Natural killer cell (primary cell): ENCODE data around the gene MDH1B. TPM values are rescaled to one million over a fixed set of nuclear protein-coding genes. Genes with fewer than 3 reads are reported as not detected.
A peak's percentile ranks its signal among the peaks of the same experiment; 100 is the strongest.

Experiments
- ATAC-seq, 3 donors: fragments of 150-1000 bp in 2 of 3; fragments of 200-7000 bp in 1 of 3; cut with Tn5 transposase; 1 replicate in 1 of 3; 2 replicates in 2 of 3; pipeline ENCODE4 v1.10.0; 2021; ENCODE audit warnings: mild to moderate bottlenecking in 2 of 3, moderate library complexity in 2 of 3
- DNase-seq, 2 donors: peaks; one replicate each; pipeline versions ENCODE4 v3.0.0 to v3.0.0-alpha.2; 2013 to 2021; ENCODE audit warnings: mixed read lengths in 1 of 2
- H3K27ac ChIP-seq: one replicate; pipeline ENCODE4 v1.5.1; 2013; ENCODE audit warnings: mild to moderate bottlenecking, low read length
- H3K27me3 ChIP-seq: one replicate; pipeline ENCODE4 v1.6.1; 2013; ENCODE audit warnings: low read length; ENCODE audit not compliant: control insufficient read depth, insufficient read depth
- H3K36me3 ChIP-seq: one replicate; pipeline ENCODE4 v1.6.1; 2013; ENCODE audit warnings: low read length; ENCODE audit not compliant: control insufficient read depth, insufficient read depth
- H3K4me1 ChIP-seq: one replicate; pipeline ENCODE4 v1.6.1; 2013; ENCODE audit warnings: low read length; ENCODE audit not compliant: control insufficient read depth, insufficient read depth
- H3K4me3 ChIP-seq: one replicate; pipeline ENCODE4 v1.5.1; 2013; ENCODE audit warnings: low read length
- H3K9me3 ChIP-seq: one replicate; pipeline ENCODE4 v1.6.1; 2013; ENCODE audit warnings: low read length; ENCODE audit not compliant: control insufficient read depth, insufficient read depth
- H3K27ac Mint-ChIP-seq, 2 donors: one replicate each; pipeline ENCODE4 v1.8.0; 2022; ENCODE audit warnings: mild to moderate bottlenecking in 2 of 2, mixed read lengths in 2 of 2, moderate library complexity in 1 of 2
- H3K27me3 Mint-ChIP-seq, 2 donors: one replicate each; pipeline ENCODE4 v1.8.0; 2022; ENCODE audit warnings: low read depth in 2 of 2, mixed read lengths in 2 of 2
- H3K36me3 Mint-ChIP-seq: one replicate; pipeline ENCODE4 v1.8.0; 2022; ENCODE audit warnings: mixed read lengths
- H3K4me1 Mint-ChIP-seq, 2 donors: one replicate each; pipeline ENCODE4 v1.8.0; 2022; ENCODE audit warnings: mixed read lengths in 2 of 2
- H3K4me3 Mint-ChIP-seq: one replicate; pipeline ENCODE4 v1.8.0; 2022; ENCODE audit warnings: mild to moderate bottlenecking, moderate library complexity, mixed read lengths
- H3K9me3 Mint-ChIP-seq, 2 donors: one replicate each; pipeline ENCODE4 v1.8.0; 2022; ENCODE audit warnings: mixed read lengths in 2 of 2
- WGBS: methylation state at CpG from one replicate; pipeline ENCODE4 v1.1.7; 2013; ENCODE audit warnings: missing lambda C conversion rate; ENCODE audit not compliant: insufficient coverage; 5-methylcytosine and 5-hydroxymethylcytosine counted together
- intact Hi-C: fragments of 100-400 bp; cut with micrococcal nuclease; formaldehyde crosslinking; loops from one replicate; pipeline ENCODE4 v1.14.2; 2022
- total RNA-seq, 4 donors: library from RNA; stranded (reverse); fragments of 120-200 nt in 1 of 4; gene quantifications; one replicate each; pipeline versions ENCODE4 v1.2.3 to v1.2.4, GENCODE V29; 2013 to 2022
- TF ChIP-seq, protein P1 (sequence below): fragments of 200-600 bp; IDR thresholded peaks from one replicate; pipeline ENCODE4 v1.8.0; 2022; ENCODE audit warnings: antibody characterized with exemption

MDH1B gene
- total RNA-seq, 3 donors from 2014 or later (not counting 1 experiment from before 2014, with no cell fraction given) = not detected

DNA sequence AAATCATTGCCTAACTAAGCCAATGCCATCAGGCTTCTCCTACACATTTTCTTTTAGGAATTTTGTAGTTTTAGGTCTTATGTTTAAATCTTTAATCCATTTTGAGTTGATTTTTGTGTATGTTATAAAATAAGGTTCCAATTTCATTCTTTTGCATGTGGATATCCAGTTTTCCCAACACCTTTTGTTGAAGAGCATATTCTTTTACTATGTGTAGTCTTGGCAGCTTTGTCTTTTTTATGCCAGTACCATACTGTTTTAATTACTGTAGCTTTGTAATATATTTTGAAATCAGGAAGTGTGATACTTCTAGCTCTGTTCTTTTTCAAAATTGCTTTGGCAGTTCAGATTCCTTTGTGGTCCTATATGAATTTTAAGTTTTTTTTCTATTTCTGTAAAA lies 11.3 kb upstream of the MDH1B start:
- Mint-ChIP-seq H3K36me3 (peaks cover 29% of the 10 kb centered on the region), H3K27ac (no peak overlapping the region)
- no peak overlapping the region for H3K4me3 ChIP-seq

DNA sequence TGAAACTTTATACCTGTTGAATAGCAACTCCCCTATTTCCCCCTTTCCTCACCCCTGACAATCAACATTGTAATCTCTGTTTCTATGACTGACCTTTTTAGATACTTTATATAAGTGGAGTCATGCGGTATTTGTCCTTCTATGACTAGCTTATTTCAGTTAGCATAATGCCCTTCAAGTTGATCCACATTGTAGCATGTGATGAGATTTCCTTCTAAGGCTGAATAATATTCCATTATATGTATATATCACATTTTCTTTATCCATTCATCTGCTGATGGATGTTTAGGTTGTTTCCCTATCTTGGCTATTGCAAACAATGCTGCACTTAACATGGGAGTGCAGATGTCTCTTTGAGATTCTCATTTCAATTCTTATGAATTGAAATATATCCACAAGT lies 9.7 kb upstream of the MDH1B start:
- H3K4me1 Mint-ChIP-seq = peaks cover 28 to 42% of the 10 kb centered on the region in 2 donors
- TF ChIP-seq, protein P1, sequence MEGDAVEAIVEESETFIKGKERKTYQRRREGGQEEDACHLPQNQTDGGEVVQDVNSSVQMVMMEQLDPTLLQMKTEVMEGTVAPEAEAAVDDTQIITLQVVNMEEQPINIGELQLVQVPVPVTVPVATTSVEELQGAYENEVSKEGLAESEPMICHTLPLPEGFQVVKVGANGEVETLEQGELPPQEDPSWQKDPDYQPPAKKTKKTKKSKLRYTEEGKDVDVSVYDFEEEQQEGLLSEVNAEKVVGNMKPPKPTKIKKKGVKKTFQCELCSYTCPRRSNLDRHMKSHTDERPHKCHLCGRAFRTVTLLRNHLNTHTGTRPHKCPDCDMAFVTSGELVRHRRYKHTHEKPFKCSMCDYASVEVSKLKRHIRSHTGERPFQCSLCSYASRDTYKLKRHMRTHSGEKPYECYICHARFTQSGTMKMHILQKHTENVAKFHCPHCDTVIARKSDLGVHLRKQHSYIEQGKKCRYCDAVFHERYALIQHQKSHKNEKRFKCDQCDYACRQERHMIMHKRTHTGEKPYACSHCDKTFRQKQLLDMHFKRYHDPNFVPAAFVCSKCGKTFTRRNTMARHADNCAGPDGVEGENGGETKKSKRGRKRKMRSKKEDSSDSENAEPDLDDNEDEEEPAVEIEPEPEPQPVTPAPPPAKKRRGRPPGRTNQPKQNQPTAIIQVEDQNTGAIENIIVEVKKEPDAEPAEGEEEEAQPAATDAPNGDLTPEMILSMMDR = no peak

More for the DNA sequence above, 11.3 kb upstream of the MDH1B start:
- ATAC-seq (no peak), DNase-seq (no peak)
- intact Hi-C loops = no loop called here
- Mint-ChIP-seq H3K4me1 (peaks cover 33 to 43% of the 10 kb centered on the region in 2 donors), H3K4me3 (no peak overlapping the region), H3K9me3 (peaks cover 2 to 3% of the 10 kb centered on the region in 2 donors), H3K27me3 (no peaks in the 10 kb centered on the region)
- TF ChIP-seq, protein P1 = no peak
- no peak overlapping the region for H3K27ac ChIP-seq
- H3K27me3 ChIP-seq = no peaks in the 10 kb centered on the region
- no peaks in the 10 kb centered on the region for H3K4me1 ChIP-seq
- H3K9me3 ChIP-seq = no peaks in the 10 kb centered on the region
- H3K36me3 ChIP-seq = peaks cover 64% of the 10 kb centered on the region

DNA sequence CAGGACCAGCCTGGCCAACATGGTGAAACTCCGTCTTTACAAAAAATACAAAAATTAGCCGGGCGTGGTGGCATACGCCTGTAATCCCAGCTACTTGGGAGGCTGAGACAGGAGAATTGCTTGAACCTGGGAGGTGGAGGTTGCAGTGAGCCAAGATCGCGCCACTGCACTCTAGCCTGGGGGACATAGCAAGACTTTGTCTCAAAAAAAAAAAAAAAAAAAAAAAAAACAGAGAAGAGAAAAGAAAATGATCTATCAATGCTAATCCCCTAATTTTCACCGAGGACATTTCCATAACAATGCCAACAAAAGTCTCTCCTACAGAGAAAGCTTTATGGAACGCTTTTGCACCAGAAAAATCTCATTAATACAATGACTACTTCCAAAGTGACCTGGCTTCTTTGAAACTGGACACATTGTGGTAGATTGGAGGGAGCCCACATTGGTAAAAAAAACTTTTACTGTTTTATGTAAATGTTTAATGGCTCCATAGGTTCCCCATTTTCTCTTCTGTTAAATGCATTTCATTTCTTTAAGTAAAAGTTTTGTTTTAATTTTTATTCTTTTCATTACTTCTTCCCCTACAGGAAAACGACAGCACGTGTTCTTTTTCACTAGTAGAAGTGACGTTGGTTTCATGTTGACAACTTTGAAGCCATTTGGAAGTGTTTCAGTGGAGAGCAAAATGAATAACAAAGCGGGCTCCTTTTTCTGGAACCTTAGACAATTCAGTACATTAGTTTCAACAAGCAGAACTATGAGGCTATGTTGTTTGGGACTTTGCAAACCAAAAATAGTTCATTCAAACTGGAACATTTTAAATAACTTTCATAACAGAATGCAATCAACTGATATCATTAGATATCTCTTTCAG lies 1.2 kb upstream of the MDH1B start:
- intact Hi-C loops = loop anchor here (5.0 kb wide), 2 partner anchors 401 to 861 kb away; partner anchors contain the start of genes KLF7 and METTL21A
- no peaks in the 10 kb centered on the region for H3K36me3 Mint-ChIP-seq
- Histone ChIP-seq H3K27ac (peak overlapping the region; percentile 86), H3K4me3 (peak overlapping the region; percentile 54), H3K27me3 (peaks cover 2% of the 10 kb centered on the region), H3K9me3 (no peaks in the 10 kb centered on the region), H3K4me1 (peaks cover 11% of the 10 kb centered on the region), H3K36me3 (peaks cover 22% of the 10 kb centered on the region)
- ATAC-seq = no peak
- H3K27ac Mint-ChIP-seq = peak overlapping the region in 1 of 2 donors; percentile 92
- no peak for DNase-seq
- peak overlapping the region; percentile 91 for H3K4me3 Mint-ChIP-seq
- H3K9me3 Mint-ChIP-seq = no peaks in the 10 kb centered on the region
- 22% methylated on average over 5 of the region's 12 CpGs for WGBS
- peaks cover 0 to 2% of the 10 kb centered on the region in 2 donors for H3K27me3 Mint-ChIP-seq
- TF ChIP-seq, protein P1 = no peak
- H3K4me1 Mint-ChIP-seq = peaks cover 19 to 22% of the 10 kb centered on the region in 2 donors

More for the DNA sequence above, 9.7 kb upstream of the MDH1B start:
- Histone ChIP-seq H3K27ac (no peak overlapping the region), H3K9me3 (no peaks in the 10 kb centered on the region), H3K36me3 (peaks cover 69% of the 10 kb centered on the region), H3K4me1 (no peaks in the 10 kb centered on the region), H3K4me3 (no peak overlapping the region), H3K27me3 (no peaks in the 10 kb centered on the region)
- ATAC-seq (no peak), DNase-seq (no peak)
- no CpG with 5 or more reads among the region's 1 CpG for WGBS
- Mint-ChIP-seq H3K27ac (peak overlapping the region in 1 of 2 donors; percentile 15), H3K36me3 (peaks cover 20% of the 10 kb centered on the region), H3K9me3 (no peaks in the 10 kb centered on the region), H3K27me3 (no peaks in the 10 kb centered on the region), H3K4me3 (no peak overlapping the region)
- intact Hi-C loops = no loop called here
